HepG2 (cell line): Measurements from ENCODE around the gene ASB3. TPM values are rescaled to one million over a fixed set of nuclear protein-coding genes. Genes with fewer than 3 reads are reported as not detected.

Experiments used
- CEBPG ChIP-seq: IDR thresholded peaks from 2 replicates; pipeline ENCODE4 v1.6.1; 2016
- CHD4 ChIP-seq: fragments of 200-600 bp; sonication (generic); IDR thresholded peaks from 2 replicates; pipeline ENCODE4 v1.7.0; 2017; ENCODE audit warnings: mild to moderate bottlenecking, low read length, borderline replicate concordance
- ETS1 ChIP-seq: sonication (generic); formaldehyde crosslinking; IDR thresholded peaks from 2 replicates; pipeline ENCODE4 v1.4.0; 2020; ENCODE audit warnings: missing genetic modification reagents
- HNRNPL ChIP-seq: fragments of 200-400 bp; formaldehyde crosslinking; IDR thresholded peaks from 2 replicates; pipeline ENCODE4 v1.6.1; 2017; ENCODE audit warnings: mild to moderate bottlenecking, low read depth, low read length
- NFKB2 ChIP-seq: sonication (generic); formaldehyde crosslinking; IDR thresholded peaks from 2 replicates; pipeline ENCODE4 v1.4.0; 2020; ENCODE audit warnings: missing genetic modification reagents, borderline replicate concordance
- PAWR ChIP-seq: sonication (generic); formaldehyde crosslinking; IDR thresholded peaks from 2 replicates; pipeline ENCODE4 v1.4.0; 2020; ENCODE audit warnings: missing genetic modification reagents, mild to moderate bottlenecking, borderline replicate concordance
- PAXIP1 ChIP-seq: sonication (generic); formaldehyde crosslinking; conservative IDR thresholded peaks from 2 replicates; pipeline ENCODE4 v1.4.0; 2020; ENCODE audit warnings: mild to moderate bottlenecking, missing genetic modification reagents, moderate library complexity
- PHF21A ChIP-seq: sonication (generic); formaldehyde crosslinking; IDR thresholded peaks from 2 replicates; pipeline ENCODE4 v1.5.0; 2020; ENCODE audit warnings: mild to moderate bottlenecking, missing genetic modification reagents
- PITX1 ChIP-seq: sonication (generic); formaldehyde crosslinking; IDR thresholded peaks from 2 replicates; pipeline ENCODE4 v1.5.1; 2020; ENCODE audit warnings: mild to moderate bottlenecking, missing genetic modification reagents
- PRDM4 ChIP-seq: sonication (generic); formaldehyde crosslinking; IDR thresholded peaks from 2 replicates; pipeline ENCODE4 v1.9.0; 2021; ENCODE audit warnings: missing genetic modification reagents, borderline replicate concordance
- SALL2 ChIP-seq: sonication (generic); formaldehyde crosslinking; IDR thresholded peaks from 2 replicates; pipeline ENCODE4 v1.8.1; 2023; ENCODE audit warnings: mild to moderate bottlenecking, missing genetic modification reagents, inconsistent platforms
- SMARCC2 ChIP-seq: fragments of 450-650 bp; IDR thresholded peaks from 2 replicates; pipeline ENCODE4 v1.6.1; 2017; ENCODE audit warnings: antibody characterized with exemption, mild to moderate bottlenecking
- TAF1 ChIP-seq: sonication (generic); formaldehyde crosslinking; IDR thresholded peaks from 2 replicates; pipeline ENCODE4 v1.4.0; 2020; ENCODE audit warnings: missing genetic modification reagents
- TCF12 ChIP-seq, 2 experiments: fragments of 450-650 bp in 1 of 2; sonication (generic) in 1 of 2; formaldehyde crosslinking in 1 of 2; IDR thresholded peaks; 2 replicates each; pipeline versions ENCODE4 v1.6.1 to v1.8.0; 2017 to 2022; ENCODE audit warnings: antibody characterized with exemption in 1 of 2, mild to moderate bottlenecking in 1 of 2, missing genetic modification reagents in 1 of 2, moderate library complexity in 1 of 2
- TGIF2 ChIP-seq: IDR thresholded peaks from 2 replicates; pipeline ENCODE4 v1.6.1; 2016; ENCODE audit warnings: control low read depth, missing compliant biosample characterization
- THAP8 ChIP-seq: sonication (generic); formaldehyde crosslinking; IDR thresholded peaks from 2 replicates; pipeline ENCODE4 v1.5.1; 2020; ENCODE audit warnings: missing genetic modification reagents, mild to moderate bottlenecking, borderline replicate concordance
- ZBTB21 ChIP-seq: sonication (generic); formaldehyde crosslinking; IDR thresholded peaks from 2 replicates; pipeline ENCODE4 v1.4.0; 2020; ENCODE audit warnings: missing genetic modification reagents
- ZNF12 ChIP-seq: sonication (generic); formaldehyde crosslinking; IDR thresholded peaks from 2 replicates; pipeline ENCODE4 v1.5.0; 2020; ENCODE audit warnings: missing genetic modification reagents
- ZNF337 ChIP-seq: sonication (generic); formaldehyde crosslinking; IDR thresholded peaks from 2 replicates; pipeline ENCODE4 v1.5.1; 2020; ENCODE audit warnings: missing genetic modification reagents, low read depth, mild to moderate bottlenecking, borderline replicate concordance
- ZNF460 ChIP-seq: sonication (generic); formaldehyde crosslinking; IDR thresholded peaks from 2 replicates; pipeline ENCODE4 v1.5.1; 2020; ENCODE audit warnings: missing genetic modification reagents, mild to moderate bottlenecking, borderline replicate concordance
- ZNF558 ChIP-seq: sonication (generic); formaldehyde crosslinking; IDR thresholded peaks from 2 replicates; pipeline ENCODE4 v1.9.0; 2022; ENCODE audit warnings: mild to moderate bottlenecking, missing genetic modification reagents, borderline replicate concordance
- ZNF790 ChIP-seq: sonication (generic); formaldehyde crosslinking; IDR thresholded peaks from 2 replicates; pipeline ENCODE4 v1.8.0; 2022; ENCODE audit warnings: missing genetic modification reagents, mild to moderate bottlenecking, borderline replicate concordance
- polyA plus RNA-seq, 8 experiments: library from polyadenylated mRNA; depleted of rRNA in 3 of 8; stranded (reverse) in 7 of 8; unstranded in 1 of 8; fragments of >200 nt; fragmentation: Illumina TruSeq in 4 of 8; extraction: Trizol in 4 of 8; gene quantifications; 2 replicates each; pipeline versions ENCODE4 v1.2.1 to v1.2.3, GENCODE V29; 2011 to 2016; ENCODE audit warnings: low read depth in 4 of 8, missing spikeins in 1 of 8, mixed read lengths in 1 of 8; ENCODE audit not compliant: insufficient read depth in 1 of 8
- total RNA-seq, 5 experiments: library from RNA; depleted of rRNA; stranded (reverse); fragments of >200 nt; fragmentation: Illumina TruSeq; extraction: Trizol; gene quantifications; 2 replicates each; pipeline ENCODE4 v1.2.3, GENCODE V29; 2016; ENCODE audit warnings: low read depth in 1 of 5

The ASB3 gene
- total and polyA plus RNA-seq, 2 of the 13 experiments (the other 11 are each of a cell fraction or from before 2014, with no cell fraction given): 40.1 to 41.8 TPM

- TF ChIP-seq PAXIP1 (peak; percentile 99), ETS1 (CRISPR knock-in tag) (no peak), TCF12 (IDR thresholded peaks at IDR 0.05) (no peak), TCF12 (CRISPR knock-in tag; IDR thresholded peaks at IDR 0.05) (peak; percentile 100), PRDM4 (CRISPR knock-in tag) (no peak), ZNF790 (CRISPR knock-in tag) (no peak), PITX1 (CRISPR knock-in tag) (peak; percentile 94), SALL2 (CRISPR knock-in tag) (no peak; the same call in 1 of the 2 replicates), ZNF558 (CRISPR knock-in tag) (no peak), ZNF337 (CRISPR knock-in tag) (no peak), ZBTB21 (CRISPR knock-in tag) (peak; percentile 55; the same call in 1 of the 2 replicates), CEBPG (CRISPR knock-in tag) (peak; percentile 99), ZNF12 (CRISPR knock-in tag) (peak; percentile 82; the same call in 1 of the 2 replicates), SMARCC2 (peak; percentile 79), CHD4 (peak; percentile 94; the same call in 1 of the 2 replicates), TGIF2 (CRISPR knock-in tag) (no peak), ZNF460 (CRISPR knock-in tag) (no peak; the same call in 1 of the 2 replicates), NFKB2 (no peak), THAP8 (no peak), TAF1 (peak; percentile 56; the same call in 1 of the 2 replicates), PHF21A (CRISPR knock-in tag) (peak; percentile 98), HNRNPL (no peak), PAWR (CRISPR knock-in tag) (no peak; the same call in 1 of the 2 replicates)
Measured at GRCh38 chr2:53826587-53827397, 40.0 kb upstream of the ASB3 start (continued).
